ENCODE results near the gene FOXP3. TPM values are rescaled to one million over a fixed set of nuclear protein-coding genes. Genes with fewer than 3 reads are reported as not detected.
"Not testable (repeated sequence)": the region's sequence is repeated elsewhere in the genome, so short reads cannot be mapped to it uniquely, and the experiment has no call there.

Gene FOXP3
- total RNA-seq, 1 experiment from 2014 or later: not detected

DNA sequence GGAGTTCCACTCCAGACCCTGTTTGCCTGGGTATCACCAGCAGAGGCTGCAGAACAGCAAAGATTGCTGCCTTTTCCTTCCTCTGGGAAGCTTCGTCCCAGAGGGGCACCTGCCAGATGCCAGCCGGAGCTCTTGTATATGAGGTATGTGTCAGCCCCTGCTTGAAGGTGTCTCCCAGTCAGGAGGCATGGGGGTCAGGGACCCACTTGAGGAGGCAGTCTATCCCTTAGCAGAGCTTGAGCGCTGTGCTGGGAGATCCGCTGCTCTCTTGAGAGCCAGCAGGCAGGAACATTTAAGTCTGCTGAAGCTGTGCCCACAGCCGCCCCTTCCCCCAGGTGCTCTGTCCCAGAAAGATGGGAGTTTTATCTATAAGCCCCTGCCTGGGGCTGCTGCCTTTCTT lies 34.8 kb upstream of the FOXP3 start:
- not testable (repeated sequence) for H3K9me3 ChIP-seq (ENCODE audit: low read length); DNase-seq; H3K9ac ChIP-seq (ENCODE audit: low read length); H3K4me3 ChIP-seq (ENCODE audit: low read length); H3K4me2 ChIP-seq (ENCODE audit: low read depth, low read length, poor library complexity, severe bottlenecking); H3K79me2 ChIP-seq (ENCODE audit: low read length); H3K9me2 ChIP-seq (replicated peaks; ENCODE audit: insufficient read depth, low read length); H3K27ac ChIP-seq (ENCODE audit: low read length); H3K36me3 ChIP-seq (ENCODE audit: insufficient read depth, low read length); H3K4me1 ChIP-seq (ENCODE audit: low read length); H4K20me1 ChIP-seq (ENCODE audit: insufficient read depth, low read depth, low read length); H2AFZ ChIP-seq (ENCODE audit: low read length); H3K27me3 ChIP-seq (ENCODE audit: low read length)

DNA sequence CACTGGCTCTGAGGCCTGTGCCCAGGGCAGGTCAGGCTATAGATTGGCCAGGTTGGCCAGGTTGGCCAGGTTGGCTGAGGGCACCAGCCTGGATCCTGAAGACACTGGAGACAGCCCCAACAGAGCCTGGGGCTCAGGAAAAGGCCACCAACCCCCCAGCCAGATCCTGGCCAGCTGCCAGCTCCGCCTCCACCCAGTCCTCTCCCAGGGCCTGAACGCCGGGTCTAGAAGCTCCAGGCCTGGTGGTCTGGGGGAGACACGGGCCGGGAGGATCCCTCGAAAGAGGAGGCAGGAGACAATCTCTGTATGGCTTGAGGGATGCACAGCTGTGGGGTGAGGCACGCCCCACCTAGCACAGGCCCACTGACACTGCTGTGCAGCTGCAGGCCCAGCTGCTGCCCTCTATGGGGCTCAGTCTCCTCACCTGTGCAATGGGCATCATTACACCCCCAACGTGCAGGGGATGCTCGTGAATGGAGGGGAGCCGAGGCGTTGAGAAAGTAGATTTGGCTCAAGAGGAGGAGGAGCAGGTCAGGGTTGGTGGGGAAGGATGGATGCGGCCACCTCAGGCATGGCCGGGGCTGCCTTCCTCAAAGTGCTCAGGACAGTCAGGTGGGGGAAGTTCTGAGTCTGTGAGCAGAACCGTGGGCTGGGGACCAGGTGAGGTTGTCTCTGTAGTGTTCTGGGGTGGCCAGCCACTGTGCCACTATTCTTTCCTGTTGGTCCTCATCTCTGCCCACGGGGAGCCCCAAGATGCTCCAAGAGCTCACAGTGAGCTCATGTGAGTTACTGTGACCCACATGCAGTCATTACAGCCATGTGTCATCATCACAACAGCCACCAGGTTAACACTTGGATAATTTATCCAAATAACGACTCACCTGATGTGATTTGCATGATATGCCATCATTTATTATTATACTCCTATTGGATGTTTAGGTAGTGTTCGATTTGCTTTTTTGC lies 28.2 kb upstream of the FOXP3 start:
- no peak overlapping the region for H3K4me2 ChIP-seq (ENCODE audit: low read depth, low read length, poor library complexity, severe bottlenecking)
- H3K27ac ChIP-seq (ENCODE audit: low read length): no peak overlapping the region
- no peak overlapping the region for H3K4me3 ChIP-seq (ENCODE audit: low read length)
- H3K9me2 ChIP-seq (replicated peaks; ENCODE audit: insufficient read depth, low read length): no peaks in the 10 kb centered on the region
- no peak overlapping the region for H3K9ac ChIP-seq (ENCODE audit: low read length)
- H3K9me3 ChIP-seq (ENCODE audit: low read length): no peaks in the 10 kb centered on the region
- H2AFZ ChIP-seq (ENCODE audit: low read length): no peak overlapping the region
- no peak for DNase-seq
- no peaks in the 10 kb centered on the region for H3K27me3 ChIP-seq (ENCODE audit: low read length)
- no peaks in the 10 kb centered on the region for H4K20me1 ChIP-seq (ENCODE audit: insufficient read depth, low read depth, low read length)
- H3K4me1 ChIP-seq (ENCODE audit: low read length): no peaks in the 10 kb centered on the region
- no peaks in the 10 kb centered on the region for H3K79me2 ChIP-seq (ENCODE audit: low read length)
- H3K36me3 ChIP-seq (ENCODE audit: insufficient read depth, low read length): no peaks in the 10 kb centered on the region

DNA sequence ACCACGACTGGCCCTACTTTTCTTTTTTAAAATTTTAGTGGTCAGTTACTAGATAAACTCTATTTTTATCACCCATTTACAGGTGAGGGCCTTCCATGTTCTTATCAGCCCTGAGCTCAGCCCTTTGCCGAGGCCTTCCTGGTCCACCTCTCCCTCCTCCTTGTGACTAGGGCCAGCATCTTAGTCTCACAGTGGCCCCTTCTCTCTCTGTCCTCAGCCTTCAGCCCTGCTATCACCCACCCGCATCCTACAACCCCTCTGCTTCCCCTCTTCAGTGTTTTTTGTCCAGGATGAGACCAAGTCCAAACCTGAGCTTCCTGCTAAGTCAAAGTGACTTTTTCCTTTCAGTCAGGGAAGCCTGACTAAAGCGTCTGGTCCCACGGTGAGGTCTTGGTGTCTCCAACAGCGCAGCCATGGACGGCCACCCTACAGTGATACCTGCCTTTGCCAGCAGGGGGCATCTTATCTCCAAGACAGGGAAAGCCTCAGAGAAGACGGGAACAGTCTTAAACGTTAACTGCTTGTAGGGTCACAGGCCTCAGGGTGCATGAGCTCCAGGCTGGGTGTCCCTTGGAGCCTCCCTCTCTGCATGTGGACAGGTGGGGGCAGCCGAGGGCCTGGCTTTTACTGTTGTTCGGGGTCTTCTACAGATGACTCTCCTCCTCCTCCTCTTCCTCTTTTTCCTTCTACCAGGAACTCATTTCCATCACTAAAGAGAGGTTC lies 27.3 kb upstream of the FOXP3 start:
- Histone ChIP-seq H3K79me2 (ENCODE audit: low read length) (no peaks in the 10 kb centered on the region), H3K9ac (ENCODE audit: low read length) (no peak overlapping the region), H3K4me2 (ENCODE audit: low read depth, low read length, poor library complexity, severe bottlenecking) (no peak overlapping the region), H3K4me1 (ENCODE audit: low read length) (no peaks in the 10 kb centered on the region), H3K36me3 (ENCODE audit: insufficient read depth, low read length) (no peaks in the 10 kb centered on the region), H3K9me2 (replicated peaks; ENCODE audit: insufficient read depth, low read length) (no peaks in the 10 kb centered on the region), H3K9me3 (ENCODE audit: low read length) (no peaks in the 10 kb centered on the region), H4K20me1 (ENCODE audit: insufficient read depth, low read depth, low read length) (no peaks in the 10 kb centered on the region), H2AFZ (ENCODE audit: low read length) (no peak overlapping the region), H3K27me3 (ENCODE audit: low read length) (no peaks in the 10 kb centered on the region), H3K4me3 (ENCODE audit: low read length) (no peak overlapping the region), H3K27ac (ENCODE audit: low read length) (no peak overlapping the region)
- DNase-seq: peak; percentile 86

DNA sequence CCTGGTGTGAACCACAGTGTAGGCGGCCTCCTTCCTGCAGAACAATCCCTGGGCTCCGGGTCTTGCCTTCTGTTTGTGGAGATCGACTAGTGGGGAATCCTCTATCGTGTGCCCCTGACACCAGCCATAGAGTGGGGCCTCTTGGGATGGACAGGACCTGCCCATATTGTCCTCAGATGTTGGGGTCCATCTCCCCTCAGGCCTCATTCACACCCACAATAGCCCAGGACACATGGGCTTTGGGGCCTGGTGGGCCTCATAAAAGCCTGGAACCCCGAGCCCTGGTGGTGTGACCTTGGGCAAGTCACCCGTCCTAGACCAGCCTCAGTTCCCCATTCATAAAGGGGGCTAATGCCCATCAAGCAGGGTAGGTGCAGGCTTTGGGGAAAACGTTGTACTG lies 25.7 kb upstream of the FOXP3 start:
- no peaks in the 10 kb centered on the region for H4K20me1 ChIP-seq (ENCODE audit: insufficient read depth, low read depth, low read length)
- no peak overlapping the region for H3K27ac ChIP-seq (ENCODE audit: low read length)
- no peaks in the 10 kb centered on the region for H3K79me2 ChIP-seq (ENCODE audit: low read length)
- H3K27me3 ChIP-seq (ENCODE audit: low read length): no peaks in the 10 kb centered on the region
- no peaks in the 10 kb centered on the region for H3K4me1 ChIP-seq (ENCODE audit: low read length)
- no peaks in the 10 kb centered on the region for H3K9me3 ChIP-seq (ENCODE audit: low read length)
- H3K4me2 ChIP-seq (ENCODE audit: low read depth, low read length, poor library complexity, severe bottlenecking): no peak overlapping the region
- no peak overlapping the region for H2AFZ ChIP-seq (ENCODE audit: low read length)
- H3K9ac ChIP-seq (ENCODE audit: low read length): no peak overlapping the region
- H3K4me3 ChIP-seq (ENCODE audit: low read length): no peak overlapping the region
- DNase-seq: no peak
- no peaks in the 10 kb centered on the region for H3K36me3 ChIP-seq (ENCODE audit: insufficient read depth, low read length)
- no peaks in the 10 kb centered on the region for H3K9me2 ChIP-seq (replicated peaks; ENCODE audit: insufficient read depth, low read length)

DNA sequence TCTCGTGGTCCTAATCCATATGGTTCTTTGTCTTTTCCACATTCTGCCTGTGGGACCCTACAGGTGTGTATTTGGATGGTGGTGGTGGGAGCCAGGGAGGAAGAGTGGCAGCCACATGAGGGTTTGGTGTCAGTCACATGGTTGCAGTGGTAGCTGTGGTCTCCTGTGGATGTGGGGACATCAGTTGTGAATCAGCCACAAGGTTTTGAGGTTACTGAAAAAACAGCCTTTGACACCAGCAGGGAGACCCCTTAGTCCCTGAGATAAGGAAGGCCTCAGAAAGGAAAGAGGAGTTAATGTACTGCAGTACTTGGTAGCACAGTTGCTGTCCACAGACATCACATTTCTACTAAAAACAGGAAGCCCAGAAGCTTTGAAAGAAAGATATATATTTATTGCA lies 23.2 kb upstream of the FOXP3 start:
- Histone ChIP-seq H3K9me2 (replicated peaks; ENCODE audit: insufficient read depth, low read length) (no peaks in the 10 kb centered on the region), H3K4me3 (ENCODE audit: low read length) (no peak overlapping the region), H3K27ac (ENCODE audit: low read length) (no peak overlapping the region), H3K4me2 (ENCODE audit: low read depth, low read length, poor library complexity, severe bottlenecking) (no peak overlapping the region), H4K20me1 (ENCODE audit: insufficient read depth, low read depth, low read length) (no peaks in the 10 kb centered on the region), H3K27me3 (ENCODE audit: low read length) (no peaks in the 10 kb centered on the region), H2AFZ (ENCODE audit: low read length) (no peak overlapping the region), H3K9me3 (ENCODE audit: low read length) (no peaks in the 10 kb centered on the region), H3K36me3 (ENCODE audit: insufficient read depth, low read length) (no peaks in the 10 kb centered on the region), H3K4me1 (ENCODE audit: low read length) (no peaks in the 10 kb centered on the region), H3K9ac (ENCODE audit: low read length) (no peak overlapping the region), H3K79me2 (ENCODE audit: low read length) (no peaks in the 10 kb centered on the region)
- no peak for DNase-seq

DNA sequence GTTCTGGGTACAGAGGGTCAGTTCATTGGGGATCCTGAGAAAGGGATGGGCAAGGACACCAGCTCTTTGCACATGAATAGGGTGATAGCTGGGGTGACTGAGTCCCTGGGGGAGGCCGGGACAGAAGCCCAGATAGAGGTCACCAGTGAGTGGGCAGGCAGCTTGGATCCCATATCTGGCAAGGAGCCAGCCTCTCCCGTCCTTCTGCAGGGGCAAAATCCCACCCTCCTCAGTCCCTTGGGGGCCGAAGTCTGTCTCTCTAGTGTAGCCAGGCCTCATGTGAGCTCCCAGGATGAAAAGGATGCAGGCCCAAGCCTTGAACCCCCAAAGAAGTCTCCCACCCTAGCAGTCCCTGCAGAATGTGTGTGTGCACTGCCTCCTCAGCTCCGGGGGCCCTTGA lies 22.1 kb upstream of the FOXP3 start:
- Histone ChIP-seq H3K4me1 (ENCODE audit: low read length) (no peaks in the 10 kb centered on the region), H3K4me2 (ENCODE audit: low read depth, low read length, poor library complexity, severe bottlenecking) (no peak overlapping the region)

DNA sequence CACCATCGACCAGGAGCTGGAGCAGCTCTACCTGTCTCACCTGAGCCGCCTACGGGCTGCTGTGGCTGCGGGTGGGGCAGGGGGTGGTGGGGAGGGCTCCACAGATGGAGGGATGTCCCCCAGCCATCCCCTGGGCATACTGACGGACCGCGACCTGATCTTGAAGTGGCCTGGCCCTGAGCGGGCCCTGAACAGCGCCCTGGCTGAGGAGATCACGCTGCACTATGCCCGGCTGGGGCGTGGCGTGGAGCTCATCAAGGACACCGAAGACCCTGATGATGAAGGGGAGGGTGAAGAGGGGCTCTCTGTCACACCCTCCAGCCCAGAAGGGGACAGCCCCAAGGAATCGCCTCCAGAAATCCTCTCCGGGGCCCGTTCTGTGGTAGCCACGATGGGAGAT lies 21.6 kb upstream of the FOXP3 start:
- Histone ChIP-seq H3K4me2 (ENCODE audit: low read depth, low read length, poor library complexity, severe bottlenecking) (no peak overlapping the region), H3K9ac (ENCODE audit: low read length) (no peak overlapping the region), H3K4me3 (ENCODE audit: low read length) (no peak overlapping the region), H3K27ac (ENCODE audit: low read length) (no peak overlapping the region), H3K27me3 (ENCODE audit: low read length) (no peaks in the 10 kb centered on the region), H3K79me2 (ENCODE audit: low read length) (no peaks in the 10 kb centered on the region), H3K9me2 (replicated peaks; ENCODE audit: insufficient read depth, low read length) (no peaks in the 10 kb centered on the region), H3K4me1 (ENCODE audit: low read length) (no peaks in the 10 kb centered on the region), H4K20me1 (ENCODE audit: insufficient read depth, low read depth, low read length) (no peaks in the 10 kb centered on the region), H3K9me3 (ENCODE audit: low read length) (no peaks in the 10 kb centered on the region), H2AFZ (ENCODE audit: low read length) (no peak overlapping the region), H3K36me3 (ENCODE audit: insufficient read depth, low read length) (no peaks in the 10 kb centered on the region)
- DNase-seq: no peak

More for the DNA sequence above, 22.1 kb upstream of the FOXP3 start:
- Histone ChIP-seq H3K4me3 (ENCODE audit: low read length) (no peak overlapping the region), H3K27me3 (ENCODE audit: low read length) (no peaks in the 10 kb centered on the region), H3K36me3 (ENCODE audit: insufficient read depth, low read length) (no peaks in the 10 kb centered on the region), H3K9me2 (replicated peaks; ENCODE audit: insufficient read depth, low read length) (no peaks in the 10 kb centered on the region), H3K79me2 (ENCODE audit: low read length) (no peaks in the 10 kb centered on the region), H3K9ac (ENCODE audit: low read length) (no peak overlapping the region), H3K27ac (ENCODE audit: low read length) (no peak overlapping the region), H3K9me3 (ENCODE audit: low read length) (no peaks in the 10 kb centered on the region), H4K20me1 (ENCODE audit: insufficient read depth, low read depth, low read length) (no peaks in the 10 kb centered on the region), H2AFZ (ENCODE audit: low read length) (no peak overlapping the region)
- no peak for DNase-seq

DNA sequence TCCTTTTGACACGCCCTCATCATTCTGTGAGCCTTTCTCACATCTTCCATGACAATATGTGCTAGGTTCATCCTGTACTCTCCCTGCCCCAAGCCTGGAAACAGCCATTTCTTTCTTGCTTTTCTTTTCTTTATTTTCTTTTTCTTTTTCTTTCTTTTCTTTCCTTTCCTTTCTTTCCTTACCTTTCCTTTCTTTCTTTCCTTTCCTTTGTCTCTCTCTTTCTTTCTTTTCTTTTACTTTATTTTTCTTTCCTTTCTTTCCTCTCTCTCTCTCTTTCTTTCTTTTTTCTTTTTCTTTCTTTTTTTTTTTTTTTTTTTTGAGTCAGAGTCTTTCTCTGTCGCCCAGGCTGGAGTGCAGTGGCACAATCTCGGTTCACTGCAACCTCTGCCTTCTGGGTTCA lies 19.7 kb upstream of the FOXP3 start:
- H3K4me1 ChIP-seq (ENCODE audit: low read length): no peaks in the 10 kb centered on the region
- H3K79me2 ChIP-seq (ENCODE audit: low read length): no peaks in the 10 kb centered on the region
- H3K4me2 ChIP-seq (ENCODE audit: low read depth, low read length, poor library complexity, severe bottlenecking): no peak overlapping the region
- no peaks in the 10 kb centered on the region for H3K36me3 ChIP-seq (ENCODE audit: insufficient read depth, low read length)
- no peaks in the 10 kb centered on the region for H3K9me3 ChIP-seq (ENCODE audit: low read length)
- no peaks in the 10 kb centered on the region for H3K9me2 ChIP-seq (replicated peaks; ENCODE audit: insufficient read depth, low read length)
- no peak overlapping the region for H3K9ac ChIP-seq (ENCODE audit: low read length)
- H2AFZ ChIP-seq (ENCODE audit: low read length): no peak overlapping the region
- H3K4me3 ChIP-seq (ENCODE audit: low read length): no peak overlapping the region
- no peak overlapping the region for H3K27ac ChIP-seq (ENCODE audit: low read length)
- H4K20me1 ChIP-seq (ENCODE audit: insufficient read depth, low read depth, low read length): no peaks in the 10 kb centered on the region
- no peaks in the 10 kb centered on the region for H3K27me3 ChIP-seq (ENCODE audit: low read length)
- DNase-seq: no peak
